HEK293 (cell line): ENCODE measurements around the gene APLP2.

Experiments
- CTCF ChIA-PET: fragments of 350-600 bp; formaldehyde crosslinking; extraction: SDS; loops from one replicate; lab custom pipeline; 2021; ENCODE audit warnings: antibody characterized with exemption; lab: Yijun Ruan, JAX
- POLR2A ChIA-PET: fragments of 300-600 bp; formaldehyde crosslinking; extraction: SDS; loops from one replicate; lab custom pipeline; 2020; ENCODE audit warnings: antibody characterized with exemption, inconsistent platforms; lab: Yijun Ruan, JAX
- H3K27ac ChIP-seq: fragments of 200-500 bp; sonication (Bioruptor generic); 2 replicates; pipeline ENCODE4 v1.5.1; 2014; ENCODE audit warnings: low read depth, low read length, control low read depth, inconsistent platforms; ENCODE audit errors: extremely low read depth
- H3K36me3 ChIP-seq, 2 experiments: fragments of 200-500 bp in 1 of 2; sonication (Bioruptor generic) in 1 of 2; 1 replicate in 1 of 2; 2 replicates in 1 of 2; pipeline ENCODE4 v1.5.1; 2014 to 2017; ENCODE audit warnings: inconsistent platforms in 2 of 2, low read length in 2 of 2; ENCODE audit not compliant: control insufficient read depth in 2 of 2, insufficient read depth in 1 of 2
- H3K4me1 ChIP-seq: fragments of 200-500 bp; sonication (Bioruptor generic); 2 replicates; pipeline ENCODE4 v1.5.1; 2014; ENCODE audit warnings: mild to moderate bottlenecking, low read length, inconsistent platforms; ENCODE audit not compliant: control insufficient read depth, insufficient read depth
- H3K4me3 ChIP-seq: 2 replicates; pipeline ENCODE4 v1.5.1; 2011; ENCODE audit warnings: low read depth, mild to moderate bottlenecking, control low read depth, low read length, moderate library complexity
- H3K9me3 ChIP-seq: fragments of 200-500 bp; sonication (Bioruptor generic); 2 replicates; pipeline ENCODE4 v1.5.1; 2014; ENCODE audit warnings: low read depth, low read length, inconsistent platforms; ENCODE audit not compliant: control insufficient read depth, insufficient read depth
- BCL11A ChIP-seq: fragments of 450-650 bp; formaldehyde crosslinking; IDR thresholded peaks from 2 replicates; pipeline ENCODE4 v1.5.1; 2016; ENCODE audit warnings: low read depth, missing biosample characterization, missing genetic modification characterization
- GFI1B ChIP-seq: fragments of 450-650 bp; formaldehyde crosslinking; IDR thresholded peaks from 2 replicates; pipeline ENCODE4 v1.5.1; 2016; ENCODE audit warnings: missing biosample characterization, missing genetic modification characterization
- GLIS1 ChIP-seq: fragments of 450-650 bp; formaldehyde crosslinking; IDR thresholded peaks from 2 replicates; pipeline ENCODE4 v1.5.1; 2016; ENCODE audit warnings: missing biosample characterization, missing genetic modification characterization
- KLF10 ChIP-seq: fragments of 450-650 bp; IDR thresholded peaks from 2 replicates; pipeline ENCODE4 v1.5.1; 2018; ENCODE audit warnings: missing biosample characterization, mild to moderate bottlenecking, missing genetic modification characterization
- KLF8 ChIP-seq: fragments of 450-650 bp; formaldehyde crosslinking; IDR thresholded peaks from 2 replicates; pipeline ENCODE4 v1.5.1; 2016; ENCODE audit warnings: missing biosample characterization, missing genetic modification characterization
- SCRT1 ChIP-seq: fragments of 450-650 bp; formaldehyde crosslinking; IDR thresholded peaks from 2 replicates; pipeline ENCODE4 v1.5.1; 2016; ENCODE audit warnings: missing biosample characterization, missing genetic modification characterization, borderline replicate concordance
- ZBTB20 ChIP-seq: fragments of 450-650 bp; formaldehyde crosslinking; IDR thresholded peaks from 2 replicates; pipeline ENCODE4 v1.5.1; 2016; ENCODE audit warnings: missing biosample characterization, missing genetic modification characterization
- ZIC2 ChIP-seq: fragments of 450-650 bp; formaldehyde crosslinking; IDR thresholded peaks from 2 replicates; pipeline ENCODE4 v1.5.1; 2016; ENCODE audit warnings: missing biosample characterization, missing genetic modification characterization
- ZNF24 ChIP-seq: fragments of 450-650 bp; formaldehyde crosslinking; IDR thresholded peaks from 2 replicates; pipeline ENCODE4 v1.5.1; 2016; ENCODE audit warnings: missing biosample characterization, missing genetic modification characterization
- ZNF394 ChIP-seq: fragments of 450-650 bp; formaldehyde crosslinking; IDR thresholded peaks from 2 replicates; pipeline ENCODE4 v1.5.1; 2016; ENCODE audit warnings: missing biosample characterization, missing genetic modification characterization, mild to moderate bottlenecking, moderate library complexity, borderline replicate concordance
- ZNF521 ChIP-seq: fragments of 450-650 bp; formaldehyde crosslinking; IDR thresholded peaks from 2 replicates; pipeline ENCODE4 v1.5.1; 2017; ENCODE audit warnings: missing biosample characterization, mild to moderate bottlenecking, missing genetic modification characterization
- ZNF548 ChIP-seq: fragments of 450-650 bp; formaldehyde crosslinking; IDR thresholded peaks from 2 replicates; pipeline ENCODE4 v1.5.1; 2016; ENCODE audit warnings: missing biosample characterization, missing genetic modification characterization
- ZNF585B ChIP-seq: fragments of 450-650 bp; formaldehyde crosslinking; IDR thresholded peaks from 2 replicates; pipeline ENCODE4 v1.5.1; 2016; ENCODE audit warnings: missing biosample characterization, missing genetic modification characterization
- ZNF677 ChIP-seq: fragments of 450-650 bp; IDR thresholded peaks from 2 replicates; pipeline ENCODE4 v1.5.0; 2018; ENCODE audit warnings: missing biosample characterization, mild to moderate bottlenecking, missing genetic modification characterization, moderate library complexity
- ZNF76 ChIP-seq: fragments of 450-650 bp; formaldehyde crosslinking; IDR thresholded peaks from 2 replicates; pipeline ENCODE4; 2016; ENCODE audit warnings: low read depth, missing biosample characterization, missing genetic modification characterization, borderline replicate concordance
- ZNF791 ChIP-seq: fragments of 450-650 bp; formaldehyde crosslinking; IDR thresholded peaks from 2 replicates; pipeline ENCODE4 v1.5.1; 2016; ENCODE audit warnings: missing biosample characterization, missing genetic modification characterization
- ZNF837 ChIP-seq: fragments of 450-650 bp; formaldehyde crosslinking; IDR thresholded peaks from 2 replicates; pipeline ENCODE4 v1.5.1; 2016; ENCODE audit warnings: missing biosample characterization, missing genetic modification characterization
- ZSCAN18 ChIP-seq: fragments of 450-650 bp; formaldehyde crosslinking; IDR thresholded peaks from 2 replicates; pipeline ENCODE4 v1.5.1; 2016; ENCODE audit warnings: missing biosample characterization, missing genetic modification characterization
- TF ChIP-seq, protein P1 (sequence below): fragments of 450-650 bp; formaldehyde crosslinking; IDR thresholded peaks from 2 replicates; pipeline ENCODE4 v1.5.1; 2017; ENCODE audit warnings: missing biosample characterization, missing genetic modification characterization
- TF ChIP-seq, protein P2 (sequence below): fragments of 450-650 bp; formaldehyde crosslinking; IDR thresholded peaks from 2 replicates; pipeline ENCODE4 v1.5.1; 2016; ENCODE audit warnings: missing biosample characterization, missing genetic modification characterization

The APLP2 gene

DNA sequence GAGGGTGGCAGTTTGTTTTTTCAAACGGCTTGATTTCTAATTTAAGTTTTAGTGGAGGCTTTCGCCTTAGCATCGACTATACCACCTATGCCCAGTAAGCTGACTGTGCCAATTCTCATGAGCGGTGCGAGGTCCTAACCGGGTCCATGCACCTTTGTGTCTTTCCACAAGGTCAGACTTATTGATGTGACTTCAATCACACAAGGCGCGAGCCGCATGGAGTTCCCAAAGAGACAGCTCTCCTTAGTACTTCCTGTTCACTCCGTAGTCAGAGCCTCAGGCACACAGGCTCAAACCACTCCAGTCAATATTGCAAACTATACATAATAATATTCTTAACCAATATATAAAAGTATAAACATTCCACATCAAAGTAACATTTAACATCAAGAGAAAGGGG is 108.1 kb downstream of the APLP2 start:
- Histone ChIP-seq H3K4me1 (no peaks in the 10 kb centered on the region), H3K36me3 (no peaks in the 10 kb centered on the region), H3K9me3 (no peaks in the 10 kb centered on the region), H3K4me3 (no peak overlapping the region), H3K27ac (no peak overlapping the region)
- ChIA-PET POLR2A (no interaction called here), CTCF (interaction anchor here (0.6 kb wide), 1 partner anchor 681 kb away, joined by 5 read pairs; no protein-coding TSS in a partner anchor)
- TF ChIP-seq ZNF837, result no peak
- TF ChIP-seq ZIC2 (tag by site-specific recombination), result no peak
- no peak for TF ChIP-seq ZNF521 (tag by site-specific recombination)
- TF ChIP-seq BCL11A (tag by site-specific recombination), result no peak
- TF ChIP-seq, protein P1, sequence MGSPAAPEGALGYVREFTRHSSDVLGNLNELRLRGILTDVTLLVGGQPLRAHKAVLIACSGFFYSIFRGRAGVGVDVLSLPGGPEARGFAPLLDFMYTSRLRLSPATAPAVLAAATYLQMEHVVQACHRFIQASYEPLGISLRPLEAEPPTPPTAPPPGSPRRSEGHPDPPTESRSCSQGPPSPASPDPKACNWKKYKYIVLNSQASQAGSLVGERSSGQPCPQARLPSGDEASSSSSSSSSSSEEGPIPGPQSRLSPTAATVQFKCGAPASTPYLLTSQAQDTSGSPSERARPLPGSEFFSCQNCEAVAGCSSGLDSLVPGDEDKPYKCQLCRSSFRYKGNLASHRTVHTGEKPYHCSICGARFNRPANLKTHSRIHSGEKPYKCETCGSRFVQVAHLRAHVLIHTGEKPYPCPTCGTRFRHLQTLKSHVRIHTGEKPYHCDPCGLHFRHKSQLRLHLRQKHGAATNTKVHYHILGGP (tag by site-specific recombination), result no peak
- no peak for TF ChIP-seq ZNF548
- no peak for TF ChIP-seq ZNF677 (tag by site-specific recombination)
- TF ChIP-seq ZNF76, result no peak
- no peak for TF ChIP-seq KLF10 (tag by site-specific recombination)
- no peak for TF ChIP-seq ZNF24
- no peak for TF ChIP-seq ZNF585B (tag by site-specific recombination)
- no peak for TF ChIP-seq ZNF791
- TF ChIP-seq, protein P2, sequence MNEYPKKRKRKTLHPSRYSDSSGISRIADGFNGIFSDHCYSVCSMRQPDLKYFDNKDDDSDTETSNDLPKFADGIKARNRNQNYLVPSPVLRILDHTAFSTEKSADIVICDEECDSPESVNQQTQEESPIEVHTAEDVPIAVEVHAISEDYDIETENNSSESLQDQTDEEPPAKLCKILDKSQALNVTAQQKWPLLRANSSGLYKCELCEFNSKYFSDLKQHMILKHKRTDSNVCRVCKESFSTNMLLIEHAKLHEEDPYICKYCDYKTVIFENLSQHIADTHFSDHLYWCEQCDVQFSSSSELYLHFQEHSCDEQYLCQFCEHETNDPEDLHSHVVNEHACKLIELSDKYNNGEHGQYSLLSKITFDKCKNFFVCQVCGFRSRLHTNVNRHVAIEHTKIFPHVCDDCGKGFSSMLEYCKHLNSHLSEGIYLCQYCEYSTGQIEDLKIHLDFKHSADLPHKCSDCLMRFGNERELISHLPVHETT (tag by site-specific recombination), result no peak
- TF ChIP-seq GFI1B (tag by site-specific recombination), result no peak

DNA sequence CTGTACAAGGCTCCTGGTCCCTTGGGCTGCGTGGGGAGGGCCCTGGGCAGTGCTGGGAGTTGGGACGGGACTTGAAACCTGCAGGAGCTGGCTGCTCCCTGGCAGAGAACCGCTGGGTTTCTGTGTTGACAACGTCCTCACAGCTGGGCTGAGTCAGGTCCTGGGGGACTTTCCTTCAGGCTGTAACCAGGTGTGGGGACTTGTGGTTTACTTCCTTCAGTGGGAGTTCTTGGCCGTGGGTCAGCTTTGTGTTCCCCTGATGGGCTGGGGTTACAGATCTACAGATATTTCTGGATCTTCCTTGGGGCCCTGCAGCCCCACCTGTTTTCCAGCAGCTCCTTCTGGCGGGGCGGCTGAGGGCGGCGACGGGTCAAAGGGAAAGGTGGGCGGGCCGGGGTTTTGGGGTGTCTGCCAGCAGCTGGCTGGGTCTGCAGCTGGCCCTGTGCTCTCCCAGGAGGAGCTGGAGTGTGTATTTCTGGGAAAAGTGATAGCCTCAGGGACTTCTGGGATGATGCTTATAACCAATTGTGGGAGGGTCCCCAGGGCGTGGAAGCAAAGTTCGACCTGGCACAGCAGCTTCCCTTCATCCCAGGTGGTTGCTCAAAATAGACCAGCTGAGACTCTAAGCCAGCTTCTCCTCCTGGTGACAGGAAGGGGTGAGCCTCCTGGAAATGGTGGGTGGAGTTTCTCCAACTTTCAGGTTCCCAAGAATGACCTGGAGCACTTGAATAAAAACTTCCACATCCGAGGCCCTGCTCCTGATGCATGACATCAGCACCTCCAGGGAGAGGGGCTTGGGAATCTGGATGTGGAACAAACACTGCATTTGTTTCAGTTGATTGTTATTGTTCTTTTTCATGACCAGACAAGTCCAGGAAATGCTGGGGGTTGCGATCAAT is 109.0 kb downstream of the APLP2 start:
- no peak overlapping the region for H3K27ac ChIP-seq

GRCh38 chr11:130179396-130180306 is 110.0 kb downstream of the APLP2 start:
- POLR2A ChIA-PET, result interaction anchor here (0.6 kb wide), 1 partner anchor 11 kb away, joined by 5 read pairs; no protein-coding TSS in a partner anchor
- Histone ChIP-seq H3K36me3 (no peaks in the 10 kb centered on the region), H3K4me3 (no peak overlapping the region), H3K4me1 (no peaks in the 10 kb centered on the region), H3K9me3 (no peaks in the 10 kb centered on the region), H3K27ac (no peak overlapping the region)
- no peak for TF ChIP-seq ZSCAN18 (tag by site-specific recombination)
- TF ChIP-seq KLF8, result no peak
- TF ChIP-seq GLIS1, result peak; percentile 36
- CTCF ChIA-PET, result no interaction called here

More for the DNA sequence above, 109.0 kb downstream of the APLP2 start:
- Histone ChIP-seq H3K9me3 (no peaks in the 10 kb centered on the region), H3K4me1 (no peaks in the 10 kb centered on the region), H3K4me3 (no peak overlapping the region), H3K36me3 (no peaks in the 10 kb centered on the region)
- ChIA-PET CTCF (no interaction called here), POLR2A (no interaction called here)
- TF ChIP-seq ZIC2 (tag by site-specific recombination), result 0 out of 2 replicates have a peak, but pooled peaks have one; percentile 9
- TF ChIP-seq ZNF394 (tag by site-specific recombination), result no peak
- no peak for TF ChIP-seq SCRT1 (tag by site-specific recombination)
- TF ChIP-seq ZBTB20 (tag by site-specific recombination), result peak; percentile 50; the same call in 1 of the 2 replicates
